GM06990 (cell line): ENCODE data around the gene CYCS.

Experiments used
- DNase-seq: peaks from one replicate; pipeline ENCODE4 v3.0.0-alpha.2; 2011; ENCODE audit not compliant: insufficient read length; ENCODE audit errors: extremely low read depth
- H3K27me3 ChIP-seq: replicated peaks from 2 replicates; pipeline ENCODE4 v1.6.0; 2011; ENCODE audit warnings: low read length; ENCODE audit not compliant: control insufficient read depth, insufficient read depth
- H3K36me3 ChIP-seq: 2 replicates; pipeline ENCODE4 v1.5.1; 2011; ENCODE audit warnings: low read length; ENCODE audit not compliant: control insufficient read depth, insufficient read depth
- H3K4me3 ChIP-seq: replicated peaks from 2 replicates; pipeline ENCODE4 v1.5.1; 2011; ENCODE audit warnings: low read depth, mild to moderate bottlenecking, control low read depth, low read length
- CTCF ChIP-seq: IDR thresholded peaks from 2 replicates; pipeline ENCODE4 v1.5.1; 2011; ENCODE audit warnings: low read length, control low read depth, mild to moderate bottlenecking, inconsistent platforms; ENCODE audit not compliant: insufficient read depth, poor library complexity, severe bottlenecking

CYCS gene

GRCh38 chr7:25132430-25132829 is 7.4 kb upstream of the CYCS start:
- H3K4me3 ChIP-seq, result no peak overlapping the region
- no peak for TF ChIP-seq CTCF
- no peaks in the 10 kb centered on the region for H3K36me3 ChIP-seq
- H3K27me3 ChIP-seq, result no peaks in the 10 kb centered on the region
- DNase-seq, result no peak

GRCh38 chr7:25126751-25127150 is 1.7 kb upstream of the CYCS start:
- H3K27me3 ChIP-seq, result no peaks in the 10 kb centered on the region
- peaks cover 5% of the 10 kb centered on the region for H3K36me3 ChIP-seq
- H3K4me3 ChIP-seq, result no peak overlapping the region
- DNase-seq, result no peak
- no peak for TF ChIP-seq CTCF

GRCh38 chr7:25124465-25125136 is 459 bp downstream of the CYCS start:
- Histone ChIP-seq H3K4me3 (peak overlapping the region; percentile 97), H3K27me3 (no peaks in the 10 kb centered on the region), H3K36me3 (peaks cover 8% of the 10 kb centered on the region)
- TF ChIP-seq CTCF, result no peak
- peak; percentile 38 for DNase-seq

- no peak overlapping the region for H3K4me3 ChIP-seq
- H3K36me3 ChIP-seq, result peaks cover 10% of the 10 kb centered on the region
- H3K27me3 ChIP-seq, result no peaks in the 10 kb centered on the region
Measured at GRCh38 chr7:25122373-25122772, 2.7 kb downstream of the CYCS start.

GRCh38 chr7:25121599-25121998 is 3.5 kb downstream of the CYCS start:
- TF ChIP-seq CTCF, result no peak
- DNase-seq, result no peak
- Histone ChIP-seq H3K36me3 (peaks cover 10% of the 10 kb centered on the region), H3K27me3 (no peaks in the 10 kb centered on the region), H3K4me3 (no peak overlapping the region)

More at GRCh38 chr7:25122373-25122772, 2.7 kb downstream of the CYCS start:
- TF ChIP-seq CTCF, result no peak
- DNase-seq, result no peak

GRCh38 chr7:25119102-25119501 is 6.0 kb downstream of the CYCS start:
- H3K36me3 ChIP-seq, result peaks cover 10% of the 10 kb centered on the region
- H3K27me3 ChIP-seq, result no peaks in the 10 kb centered on the region
- no peak for DNase-seq
- TF ChIP-seq CTCF, result no peak
- no peak overlapping the region for H3K4me3 ChIP-seq
